ENCODE data around the gene ADAM20.

DNA sequence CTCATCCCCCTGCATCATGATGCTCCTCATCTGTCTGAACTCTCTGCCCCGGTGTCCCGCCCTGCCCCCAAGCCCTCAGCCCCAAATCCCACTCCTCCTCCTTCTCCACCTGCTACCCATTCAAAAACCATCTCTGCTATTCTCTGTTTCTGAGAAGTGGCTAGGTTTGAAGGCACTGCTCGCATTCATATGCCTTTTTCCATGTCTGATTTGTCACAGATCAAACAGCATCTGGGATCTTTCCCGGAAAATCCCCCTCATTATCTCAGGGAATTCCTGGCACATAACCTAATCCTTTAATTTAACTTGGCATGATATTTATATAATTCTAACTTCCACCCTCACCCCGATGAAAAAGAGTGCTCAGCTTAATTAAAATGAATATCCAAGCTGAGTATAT, 3.3 kb upstream of the ADAM20 start:
- TF ChIP-seq, protein P1, sequence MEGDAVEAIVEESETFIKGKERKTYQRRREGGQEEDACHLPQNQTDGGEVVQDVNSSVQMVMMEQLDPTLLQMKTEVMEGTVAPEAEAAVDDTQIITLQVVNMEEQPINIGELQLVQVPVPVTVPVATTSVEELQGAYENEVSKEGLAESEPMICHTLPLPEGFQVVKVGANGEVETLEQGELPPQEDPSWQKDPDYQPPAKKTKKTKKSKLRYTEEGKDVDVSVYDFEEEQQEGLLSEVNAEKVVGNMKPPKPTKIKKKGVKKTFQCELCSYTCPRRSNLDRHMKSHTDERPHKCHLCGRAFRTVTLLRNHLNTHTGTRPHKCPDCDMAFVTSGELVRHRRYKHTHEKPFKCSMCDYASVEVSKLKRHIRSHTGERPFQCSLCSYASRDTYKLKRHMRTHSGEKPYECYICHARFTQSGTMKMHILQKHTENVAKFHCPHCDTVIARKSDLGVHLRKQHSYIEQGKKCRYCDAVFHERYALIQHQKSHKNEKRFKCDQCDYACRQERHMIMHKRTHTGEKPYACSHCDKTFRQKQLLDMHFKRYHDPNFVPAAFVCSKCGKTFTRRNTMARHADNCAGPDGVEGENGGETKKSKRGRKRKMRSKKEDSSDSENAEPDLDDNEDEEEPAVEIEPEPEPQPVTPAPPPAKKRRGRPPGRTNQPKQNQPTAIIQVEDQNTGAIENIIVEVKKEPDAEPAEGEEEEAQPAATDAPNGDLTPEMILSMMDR (IDR thresholded peaks at IDR 0.05) = no peak
- TF ChIP-seq POLR2A (IDR thresholded peaks at IDR 0.05; ENCODE audit: low read depth) (no peak), POLR2AphosphoS5 (IDR thresholded peaks at IDR 0.05) (no peak), EP300 (IDR thresholded peaks at IDR 0.05) (no peak)
